GM12878 (cell line): ENCODE data around the gene PMF1. TPM values are rescaled to one million over a fixed set of nuclear protein-coding genes. Genes with fewer than 3 reads are reported as not detected.
A peak's percentile ranks its signal among the peaks of the same experiment; 100 is the strongest.

ENCODE experiments used
- BCL11A ChIP-seq: IDR thresholded peaks from 2 replicates; pipeline ENCODE4 v1.6.1; 2011; ENCODE audit warnings: low read depth, low read length
- BCLAF1 ChIP-seq: fragments of 450-650 bp; IDR thresholded peaks from 2 replicates; pipeline ENCODE4 v1.6.1; 2017; ENCODE audit warnings: antibody characterized with exemption, mild to moderate bottlenecking, moderate library complexity
- BHLHE40 ChIP-seq, 2 experiments: fragments of 450-650 bp in 1 of 2; IDR thresholded peaks; 2 replicates each; pipeline ENCODE4 v1.6.1; 2011 to 2017; ENCODE audit warnings: low read depth in 2 of 2, borderline replicate concordance in 1 of 2, improper control_type of control experiment in 1 of 2, low read length in 1 of 2, mild to moderate bottlenecking in 1 of 2
- BRCA1 ChIP-seq: IDR thresholded peaks from 2 replicates; pipeline ENCODE4 v1.6.1; 2011; ENCODE audit warnings: low read depth, low read length, improper control_type of control experiment
- CBX3 ChIP-seq: fragments of 200-600 bp; sonication (generic); IDR thresholded peaks from 2 replicates; pipeline ENCODE4 v1.6.1; 2016; ENCODE audit warnings: low read depth, borderline replicate concordance
- CEBPB ChIP-seq, 2 experiments: fragments of 150-350 bp in 1 of 2; IDR thresholded peaks; 2 replicates each; pipeline ENCODE4 v1.6.1; 2012 to 2014; ENCODE audit warnings: low read depth in 2 of 2, low read length in 2 of 2, borderline replicate concordance in 1 of 2, inconsistent platforms in 1 of 2
- CHD2 ChIP-seq: IDR thresholded peaks from 2 replicates; pipeline ENCODE4 v1.6.1; 2011; ENCODE audit warnings: low read depth, low read length, improper control_type of control experiment, borderline replicate concordance
- CREB1 ChIP-seq: IDR thresholded peaks from 2 replicates; pipeline ENCODE4 v1.6.1; 2012; ENCODE audit warnings: low read depth, mild to moderate bottlenecking, inconsistent platforms
- CREM ChIP-seq: IDR thresholded peaks from 2 replicates; pipeline ENCODE4 v1.6.1; 2014; ENCODE audit warnings: antibody characterized with exemption, low read depth
- E2F8 ChIP-seq: fragments of 450-650 bp; IDR thresholded peaks from 2 replicates; pipeline ENCODE4 v1.6.1; 2018; ENCODE audit warnings: mild to moderate bottlenecking, low read depth, moderate library complexity; ENCODE audit not compliant: partially characterized antibody
- EZH2 ChIP-seq: IDR thresholded peaks from 2 replicates; pipeline ENCODE4 v1.6.1; 2012; ENCODE audit warnings: low read depth, mild to moderate bottlenecking, control low read depth, inconsistent platforms, low read length, borderline replicate concordance; ENCODE audit not compliant: control insufficient read depth
- FOS ChIP-seq: IDR thresholded peaks from 3 replicates; pipeline ENCODE4 v1.6.1; 2011; ENCODE audit warnings: borderline replicate concordance; ENCODE audit not compliant: insufficient read length; ENCODE audit errors: extremely low read depth
- IKZF1 ChIP-seq: fragments of 450-650 bp; conservative IDR thresholded peaks from 2 replicates; pipeline ENCODE4 v1.6.1; 2017; ENCODE audit warnings: antibody characterized with exemption, mild to moderate bottlenecking
- KLF5 ChIP-seq: fragments of 450-650 bp; IDR thresholded peaks from 2 replicates; pipeline ENCODE4 v1.6.1; 2014; ENCODE audit warnings: mild to moderate bottlenecking; ENCODE audit not compliant: partially characterized antibody
- MTA2 ChIP-seq: fragments of 450-650 bp; IDR thresholded peaks from 2 replicates; pipeline ENCODE4 v1.6.1; 2016; ENCODE audit warnings: low read depth, mild to moderate bottlenecking, moderate library complexity
- NFYA ChIP-seq: IDR thresholded peaks from 2 replicates; pipeline ENCODE4 v1.6.1; 2011; ENCODE audit warnings: low read depth, mild to moderate bottlenecking, low read length, improper control_type of control experiment, borderline replicate concordance
- RBBP5 ChIP-seq: fragments of 200-600 bp; sonication (generic); conservative IDR thresholded peaks from 2 replicates; pipeline ENCODE4 v1.6.1; 2016
- REST ChIP-seq: IDR thresholded peaks from 2 replicates; pipeline ENCODE4 v1.6.1; 2012; ENCODE audit warnings: mild to moderate bottlenecking, low read depth, low read length
- SIN3A ChIP-seq: IDR thresholded peaks from 2 replicates; pipeline ENCODE4 v1.6.1; 2012; ENCODE audit warnings: low read depth, low read length, improper control_type of control experiment
- SMARCA5 ChIP-seq: fragments of 450-650 bp; IDR thresholded peaks from 2 replicates; pipeline ENCODE4 v1.6.1; 2017; ENCODE audit warnings: mild to moderate bottlenecking
- STAT1 ChIP-seq: fragments of 450-650 bp; conservative IDR thresholded peaks from 2 replicates; pipeline ENCODE4 v1.6.1; 2014; ENCODE audit warnings: antibody characterized with exemption, mild to moderate bottlenecking
- polyA plus RNA-seq, 11 experiments: library from polyadenylated mRNA; depleted of rRNA in 4 of 11; unstranded in 6 of 11; stranded (reverse) in 5 of 11; fragments of >200 nt; fragmentation: Nextera tagmentation in 4 of 11; fragmentation: Illumina TruSeq in 1 of 11; extraction: Ambion mirVana in 4 of 11; extraction: Trizol in 1 of 11; gene quantifications; 1 replicate in 1 of 11; 2 replicates in 10 of 11; pipeline versions ENCODE4 v1.2.1 to v1.2.3, GENCODE V29; 2011 to 2016; ENCODE audit warnings: inconsistent platforms in 2 of 11, missing spikeins in 2 of 11, low read depth in 1 of 11
- total RNA-seq, 4 experiments: library from RNA; depleted of rRNA in 3 of 4; stranded (reverse); fragments of >200 nt in 3 of 4; fragmentation: Illumina TruSeq in 1 of 4; extraction: Trizol in 1 of 4; gene quantifications; 2 replicates each; pipeline versions ENCODE4 v1.2.1 to v1.2.3, GENCODE V29; 2013 to 2021

Gene PMF1
- total and polyA plus RNA-seq, 10 of the 15 experiments (the other 5 are each of a cell fraction or from before 2014, with no cell fraction given), result 6.7 to 105 (median 67.3) TPM

GRCh38 chr1:156193488-156194299, 19.1 kb upstream of the PMF1 start, which contains the start of gene SLC25A44 (continued):
- TF ChIP-seq BCLAF1 (no peak), CREB1 (peak; percentile 86), EZH2 (no peak), FOS (no peak), BCL11A (0 out of 2 replicates have a peak, but pooled peaks have one; percentile 4), RBBP5 (no peak), E2F8 (no peak), STAT1 (no peak), IKZF1 (peak; percentile 53), CHD2 (peak; percentile 41; the same call in 1 of the 2 replicates), BRCA1 (no peak), CREM (peak; percentile 78; the same call in 1 of the 2 replicates), MTA2 (no peak), CBX3 (no peak), BHLHE40 (IDR thresholded peaks at IDR 0.05; ENCODE audit: borderline replicate concordance in 1 of 2, low read depth in 2 of 2, low read length in 1 of 2) (0 out of 4 replicates have a peak, but pooled peaks of 1 of the 2 experiments have one; percentile 15), CEBPB (IDR thresholded peaks at IDR 0.05; ENCODE audit: borderline replicate concordance in 1 of 2, low read depth in 2 of 2, low read length in 2 of 2) (no peak), KLF5 (no peak), SMARCA5 (no peak), REST (no peak), NFYA (no peak), SIN3A (peak; percentile 81; the same call in 1 of the 2 replicates)
